Keratinocyte (primary cell): ENCODE data around the gene ZSCAN5A. TPM values are rescaled to one million over a fixed set of nuclear protein-coding genes. Genes with fewer than 3 reads are reported as not detected.
"Not testable (repeated sequence)": the region's sequence is repeated elsewhere in the genome, so short reads cannot be mapped to it uniquely, and the experiment has no call there.

Source experiments
- DNase-seq: peaks from one replicate; pipeline ENCODE4 v3.0.0-alpha.2; 2011; ENCODE audit warnings: low read depth, missing footprints, low spot score
- FAIRE-seq: peaks from 2 replicates; lab custom pipeline; 2011; peaks lifted over from hg19 to GRCh38; lab: Jason Lieb, UNC
- H2AFZ ChIP-seq: 2 replicates; pipeline ENCODE4 v1.6.0; 2012; ENCODE audit warnings: low read length, control low read depth, inconsistent platforms; ENCODE audit not compliant: control insufficient read depth
- H3K27ac ChIP-seq: 2 replicates; pipeline ENCODE4 v1.5.1; 2011; ENCODE audit warnings: low read length; ENCODE audit not compliant: control insufficient read depth, insufficient read depth
- H3K27me3 ChIP-seq: 3 replicates; pipeline ENCODE4 v1.6.0; 2011; ENCODE audit warnings: low read length; ENCODE audit not compliant: control insufficient read depth, insufficient read depth; ENCODE audit errors: extremely low read depth
- H3K36me3 ChIP-seq, 2 experiments: 2 replicates in 1 of 2; 3 replicates in 1 of 2; pipeline ENCODE4 v1.5.1; 2011; ENCODE audit warnings: low read length in 2 of 2, mild to moderate bottlenecking in 1 of 2; ENCODE audit not compliant: control insufficient read depth in 2 of 2, insufficient read depth in 2 of 2; ENCODE audit errors: extremely low read depth in 1 of 2
- H3K4me1 ChIP-seq: 3 replicates; pipeline ENCODE4 v1.5.1; 2011; ENCODE audit warnings: low read length; ENCODE audit not compliant: control insufficient read depth, insufficient read depth; ENCODE audit errors: extremely low read depth
- H3K4me2 ChIP-seq: 3 replicates; pipeline ENCODE4 v1.6.0; 2011; ENCODE audit warnings: low read depth, low read length; ENCODE audit not compliant: control insufficient read depth, insufficient read depth; ENCODE audit errors: extremely low read depth
- H3K4me3 ChIP-seq, 3 experiments: fragments of 200-600 bp in 1 of 3; sonication (generic) in 1 of 3; 2 replicates in 2 of 3; 3 replicates in 1 of 3; pipeline ENCODE4 v1.5.1; 2011 to 2016; ENCODE audit warnings: low read length in 3 of 3, mild to moderate bottlenecking in 3 of 3, control low read depth in 2 of 3, inconsistent platforms in 1 of 3, low read depth in 1 of 3, mixed read lengths in 1 of 3, mixed run types in 1 of 3, moderate library complexity in 1 of 3; ENCODE audit not compliant: control insufficient read depth in 2 of 3, insufficient read depth in 2 of 3; ENCODE audit errors: extremely low read depth in 1 of 3
- H3K79me2 ChIP-seq: 2 replicates; pipeline ENCODE4 v1.6.0; 2012; ENCODE audit warnings: low read length; ENCODE audit not compliant: control insufficient read depth, insufficient read depth
- H3K9ac ChIP-seq: 3 replicates; pipeline ENCODE4 v1.6.0; 2011; ENCODE audit warnings: low read length; ENCODE audit not compliant: control insufficient read depth, insufficient read depth; ENCODE audit errors: extremely low read depth
- H3K9me1 ChIP-seq: 3 replicates; pipeline ENCODE4 v1.6.0; 2011; ENCODE audit warnings: low read length; ENCODE audit not compliant: control insufficient read depth, insufficient read depth; ENCODE audit errors: extremely low read depth
- H3K9me3 ChIP-seq: 2 replicates; pipeline ENCODE4 v1.5.1; 2012; ENCODE audit warnings: low read depth, low read length; ENCODE audit not compliant: control insufficient read depth
- H4K20me1 ChIP-seq: 3 replicates; pipeline ENCODE4 v1.6.0; 2011; ENCODE audit warnings: low read length; ENCODE audit not compliant: control insufficient read depth, insufficient read depth; ENCODE audit errors: extremely low read depth
- CTCF ChIP-seq, 3 experiments: IDR thresholded peaks in 1 of 3; conservative IDR thresholded peaks in 1 of 3; optimal IDR thresholded peaks in 1 of 3; 2 replicates in 2 of 3; 3 replicates in 1 of 3; pipeline versions ENCODE3 to v1.5.1; 2011; ENCODE audit warnings: low read length in 3 of 3, mild to moderate bottlenecking in 3 of 3, moderate library complexity in 2 of 3, control low read depth in 1 of 3, inconsistent platforms in 1 of 3; ENCODE audit not compliant: insufficient read depth in 2 of 3; ENCODE audit errors: extremely low read depth in 1 of 3
- EZH2 ChIP-seq: IDR thresholded peaks from one replicate; pipeline ENCODE4 v1.6.1; 2012; ENCODE audit warnings: inconsistent platforms, mild to moderate bottlenecking, low read length, moderate library complexity
- dilution Hi-C: fragments of 300-500 bp; cut with MboI; formaldehyde crosslinking; loops from one replicate; pipeline ENCODE4 v1.7.0; 2020; ENCODE audit warnings: low sequenced_read_pairs; ENCODE audit not compliant: extremely low pct_ligation_motif_present
- polyA plus RNA-seq, 5 experiments: library from polyadenylated mRNA; depleted of rRNA in 3 of 5; stranded (reverse) in 3 of 5; stranded (forward) in 1 of 5; unstranded in 1 of 5; fragments of >200 nt; gene quantifications; 1 replicate in 1 of 5; 2 replicates in 3 of 5; 3 replicates in 1 of 5; pipeline versions ENCODE4 v1.2.1 to v1.2.3, GENCODE V29; 2011 to 2012; ENCODE audit warnings: missing spikeins in 2 of 5, low read depth in 1 of 5, low replicate concordance in 1 of 5

Gene ZSCAN5A
- polyA plus RNA-seq, 1 donor (not counting 4 experiments of a cell fraction or from before 2014, with no cell fraction given): 6.1 TPM

GRCh38 chr19:56221442-56221841 lies 93.2 kb downstream of the ZSCAN5A start:
- H3K4me1 ChIP-seq, H3K9ac ChIP-seq, H3K79me2 ChIP-seq, FAIRE-seq, H3K9me1 ChIP-seq, H3K36me3 ChIP-seq, H2AFZ ChIP-seq, H3K4me3 ChIP-seq, dilution Hi-C loops, H3K27ac ChIP-seq, H4K20me1 ChIP-seq, H3K4me2 ChIP-seq, H3K9me3 ChIP-seq, H3K27me3 ChIP-seq, DNase-seq: not testable (repeated sequence)
- TF ChIP-seq CTCF (optimal IDR thresholded peaks at IDR 0.05 in 1 of 3, IDR thresholded peaks at IDR 0.05 in 1 of 3, conservative IDR thresholded peaks at IDR 0.05 in 1 of 3; ENCODE audit: extremely low read depth in 1 of 3, insufficient read depth in 2 of 3, low read length in 3 of 3): peak; percentile 14 to 36 (median 25)

- TF ChIP-seq EZH2: no peak
- TF ChIP-seq CTCF (optimal IDR thresholded peaks at IDR 0.05 in 1 of 3, IDR thresholded peaks at IDR 0.05 in 1 of 3, conservative IDR thresholded peaks at IDR 0.05 in 1 of 3; ENCODE audit: extremely low read depth in 1 of 3, insufficient read depth in 2 of 3, low read length in 3 of 3): no peak
- Histone ChIP-seq H3K4me1 (peaks cover 6% of the 10 kb centered on the region), H3K79me2 (no peaks in the 10 kb centered on the region), H3K27me3 (no peaks in the 10 kb centered on the region), H3K4me3 (no peak overlapping the region), H3K9me3 (no peaks in the 10 kb centered on the region), H3K27ac (no peak overlapping the region), H4K20me1 (no peaks in the 10 kb centered on the region), H2AFZ (no peak overlapping the region), H3K36me3 (no peaks in the 10 kb centered on the region), H3K9me1 (no peaks in the 10 kb centered on the region), H3K4me2 (no peak overlapping the region), H3K9ac (no peak overlapping the region)
- dilution Hi-C loops: no loop called here
- DNase-seq (no peak), FAIRE-seq (no peak)
Measured at GRCh38 chr19:56218961-56219360, 95.7 kb downstream of the ZSCAN5A start.
